SJCRH30 (cell line): ENCODE data around the gene CILP2. TPM values are rescaled to one million over a fixed set of nuclear protein-coding genes. Genes with fewer than 3 reads are reported as not detected.

ENCODE experiments used
- DNase-seq, 2 experiments: peaks; one replicate each; pipeline ENCODE4 v3.0.0-alpha.2; 2015 to 2020
- H3K27ac ChIP-seq: fragments of 250-450 bp; sonication (Bioruptor Pico); 2 replicates; pipeline ENCODE4 v1.5.1; 2020; ENCODE audit warnings: mild to moderate bottlenecking, moderate library complexity
- H3K27me3 ChIP-seq: fragments of 250-450 bp; sonication (Bioruptor Pico); 2 replicates; pipeline ENCODE4 v1.5.1; 2020; ENCODE audit warnings: mild to moderate bottlenecking, moderate library complexity
- H3K36me3 ChIP-seq: fragments of 250-450 bp; sonication (Bioruptor Pico); 2 replicates; pipeline ENCODE4 v1.5.1; 2020; ENCODE audit warnings: mild to moderate bottlenecking, moderate library complexity
- H3K4me1 ChIP-seq: fragments of 250-450 bp; sonication (Bioruptor Pico); 2 replicates; pipeline ENCODE4 v1.5.1; 2020; ENCODE audit warnings: mild to moderate bottlenecking, moderate library complexity
- H3K4me3 ChIP-seq: fragments of 250-450 bp; sonication (Bioruptor Pico); 2 replicates; pipeline ENCODE4 v1.5.1; 2020; ENCODE audit warnings: mild to moderate bottlenecking, moderate library complexity
- H3K9me3 ChIP-seq: fragments of 250-450 bp; sonication (Bioruptor Pico); replicated peaks from 2 replicates; pipeline ENCODE4 v1.5.1; 2020; ENCODE audit warnings: mild to moderate bottlenecking, moderate library complexity
- total RNA-seq: library from RNA; depleted of rRNA; stranded (reverse); fragments of >200 nt; shearing (Covaris generic); gene quantifications from 2 replicates; pipeline ENCODE4 v1.2.3, GENCODE V29; 2014

Gene CILP2
- total RNA-seq, 1 experiment from 2014 or later: 1.1 TPM

DNA sequence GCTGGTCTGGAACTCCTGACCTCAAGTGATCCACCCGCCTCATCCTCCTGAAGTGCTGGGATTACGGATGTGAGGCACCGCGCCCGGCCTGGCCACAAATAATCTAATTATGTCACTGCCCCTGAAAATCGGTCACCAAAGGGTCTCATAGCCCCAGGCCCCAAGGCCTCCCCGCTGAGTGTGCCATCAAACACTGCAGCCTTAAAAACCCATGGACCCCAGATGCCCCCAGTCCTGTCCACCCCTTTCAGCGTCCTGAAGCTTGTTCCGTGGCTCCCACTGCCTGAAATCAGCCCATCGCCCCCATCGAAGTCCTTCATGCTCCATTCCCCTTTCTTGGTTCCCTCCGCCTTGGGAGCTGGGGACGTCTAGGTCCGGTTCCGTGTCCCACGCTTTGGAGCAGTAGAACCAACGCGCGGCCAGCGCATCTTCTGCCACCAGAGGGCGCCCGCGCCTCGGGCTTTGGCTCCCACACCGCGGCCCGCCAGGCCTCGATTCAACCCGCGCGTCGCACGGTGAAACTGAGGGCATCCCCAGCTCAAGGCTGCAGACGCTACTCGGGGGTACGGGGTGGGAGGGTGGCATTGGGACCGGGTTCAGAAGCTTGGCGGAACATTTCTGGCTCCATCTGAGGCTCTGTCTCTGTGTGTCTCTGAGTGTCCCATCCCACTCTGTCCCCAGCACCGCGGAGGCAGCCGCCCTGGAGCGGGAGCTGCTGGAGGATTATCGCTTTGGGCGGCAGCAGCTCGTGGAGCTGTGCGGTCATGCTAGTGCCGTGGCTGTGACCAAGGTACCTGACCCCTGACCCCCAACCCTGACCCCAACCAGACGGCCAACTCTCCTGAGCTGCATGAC lies 5.9 kb upstream of the CILP2 start:
- Histone ChIP-seq H3K9me3 (no peaks in the 10 kb centered on the region), H3K27me3 (no peaks in the 10 kb centered on the region), H3K4me1 (no peaks in the 10 kb centered on the region), H3K36me3 (peaks cover 9% of the 10 kb centered on the region; the same call in 1 of the 2 replicates), H3K27ac (no peak overlapping the region), H3K4me3 (no peak overlapping the region)
- peak; percentile 46 to 65 for DNase-seq

DNA sequence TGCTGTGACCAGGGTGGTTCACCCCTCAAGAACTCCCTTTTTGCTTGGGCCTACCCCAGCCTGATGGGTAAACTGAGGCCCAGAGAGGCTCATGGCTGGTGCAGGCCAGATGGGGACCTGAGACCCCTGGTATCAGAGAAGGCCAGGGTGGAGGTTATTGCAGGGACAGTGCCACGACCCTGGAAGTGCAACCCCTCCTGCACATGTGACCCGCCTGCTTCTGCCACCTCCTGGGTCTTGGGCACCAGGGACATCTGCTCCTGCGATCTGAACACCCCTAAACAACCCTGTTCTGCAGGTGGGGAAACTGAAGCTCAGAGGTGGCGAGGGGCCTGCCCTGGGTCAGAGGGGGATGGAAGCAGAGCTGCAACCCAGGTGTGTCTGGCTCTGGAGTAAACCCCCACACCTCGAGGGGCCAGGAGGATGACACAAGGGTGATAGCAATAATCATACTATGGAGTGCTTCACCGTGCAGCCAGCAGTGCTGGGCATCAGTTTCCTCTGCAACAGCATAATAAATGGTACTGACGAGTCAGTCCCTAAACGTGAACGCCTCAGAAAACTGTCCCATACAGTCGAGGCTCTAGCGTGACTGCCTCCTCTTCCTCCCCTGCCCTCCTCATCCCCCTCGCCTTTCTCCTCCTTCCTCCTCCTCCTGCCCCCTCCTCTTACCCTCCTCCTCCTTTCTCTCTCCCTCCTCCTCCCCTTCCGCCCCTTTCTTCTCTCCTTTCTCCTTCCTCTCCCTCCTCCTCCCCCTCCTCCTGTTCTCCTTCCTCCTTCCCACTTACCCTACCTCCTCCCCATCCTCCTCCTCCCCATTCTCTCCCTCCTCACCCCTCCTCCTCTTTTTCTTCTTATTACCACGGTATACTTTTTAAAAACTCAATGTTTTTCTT lies 5.0 kb upstream of the CILP2 start:
- Histone ChIP-seq H3K4me1 (no peaks in the 10 kb centered on the region), H3K27ac (no peak overlapping the region), H3K9me3 (no peaks in the 10 kb centered on the region), H3K27me3 (no peaks in the 10 kb centered on the region), H3K4me3 (no peak overlapping the region), H3K36me3 (no peaks in the 10 kb centered on the region; the same call in 1 of the 2 replicates)
- DNase-seq: no peak

DNA sequence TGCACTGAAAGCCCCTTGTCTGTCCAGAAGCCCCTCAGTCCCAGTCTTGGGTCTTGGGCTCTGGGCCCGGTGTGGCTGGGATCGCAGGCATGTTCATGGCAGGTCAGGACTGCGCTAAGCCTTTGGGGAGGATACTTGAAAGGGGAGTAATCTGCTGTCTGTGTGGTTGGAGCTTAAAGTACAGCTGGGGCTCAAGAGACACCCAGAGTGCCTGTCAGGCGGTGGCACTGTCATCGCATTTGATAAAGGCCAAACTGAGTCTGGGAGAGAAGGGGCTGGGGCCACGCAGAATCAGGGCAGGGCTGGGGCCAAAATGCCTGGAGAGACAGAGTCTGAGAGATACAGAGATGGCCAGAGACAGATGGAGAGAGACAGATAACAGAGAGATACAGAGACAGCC lies 4.2 kb upstream of the CILP2 start:
- H3K27me3 ChIP-seq: no peaks in the 10 kb centered on the region
- DNase-seq: no peak
- H3K4me3 ChIP-seq: no peak overlapping the region
- no peaks in the 10 kb centered on the region for H3K9me3 ChIP-seq
- no peaks in the 10 kb centered on the region for H3K36me3 ChIP-seq
- peaks cover 5% of the 10 kb centered on the region; the same call in 1 of the 2 replicates for H3K4me1 ChIP-seq
- H3K27ac ChIP-seq: no peak overlapping the region

DNA sequence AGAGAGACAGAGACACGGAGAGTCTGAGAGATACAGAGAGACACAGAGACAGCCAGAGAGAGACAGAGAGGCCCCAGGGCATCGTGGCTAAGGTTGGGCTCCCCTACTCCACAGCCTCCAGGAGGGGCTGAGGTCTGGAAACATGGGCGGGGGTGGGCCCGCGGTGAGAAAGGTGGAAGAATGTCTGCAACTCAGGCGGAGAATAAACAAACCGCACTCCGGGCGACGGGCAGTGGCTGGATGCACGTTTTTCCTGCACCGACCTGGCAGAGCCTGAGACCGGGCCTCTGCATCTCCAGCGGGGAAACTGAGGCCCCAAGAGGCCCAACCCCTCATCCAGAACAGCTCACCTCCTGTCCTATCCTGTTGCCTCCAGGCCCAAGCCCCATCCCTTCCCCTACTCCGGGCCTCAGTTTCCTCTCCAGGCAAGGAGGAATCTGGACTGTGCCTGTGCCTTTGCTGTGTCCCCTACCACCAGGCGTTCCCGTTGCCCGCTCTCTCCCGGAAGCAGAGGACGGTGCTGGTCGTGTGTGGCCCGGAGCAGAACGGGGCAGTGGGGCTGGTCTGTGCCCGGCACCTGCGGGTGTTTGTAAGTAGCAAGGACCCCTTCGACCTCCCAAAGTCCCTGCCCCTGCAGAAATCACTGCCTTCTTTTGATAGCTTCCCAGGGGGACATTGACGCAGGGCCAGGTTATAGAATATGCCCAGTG lies 3.4 kb upstream of the CILP2 start:
- H3K27ac ChIP-seq: no peak overlapping the region
- no peaks in the 10 kb centered on the region for H3K9me3 ChIP-seq
- no peak for DNase-seq
- no peaks in the 10 kb centered on the region for H3K27me3 ChIP-seq
- peaks cover 5% of the 10 kb centered on the region; the same call in 1 of the 2 replicates for H3K4me1 ChIP-seq
- no peak overlapping the region for H3K4me3 ChIP-seq
- H3K36me3 ChIP-seq: no peaks in the 10 kb centered on the region

DNA sequence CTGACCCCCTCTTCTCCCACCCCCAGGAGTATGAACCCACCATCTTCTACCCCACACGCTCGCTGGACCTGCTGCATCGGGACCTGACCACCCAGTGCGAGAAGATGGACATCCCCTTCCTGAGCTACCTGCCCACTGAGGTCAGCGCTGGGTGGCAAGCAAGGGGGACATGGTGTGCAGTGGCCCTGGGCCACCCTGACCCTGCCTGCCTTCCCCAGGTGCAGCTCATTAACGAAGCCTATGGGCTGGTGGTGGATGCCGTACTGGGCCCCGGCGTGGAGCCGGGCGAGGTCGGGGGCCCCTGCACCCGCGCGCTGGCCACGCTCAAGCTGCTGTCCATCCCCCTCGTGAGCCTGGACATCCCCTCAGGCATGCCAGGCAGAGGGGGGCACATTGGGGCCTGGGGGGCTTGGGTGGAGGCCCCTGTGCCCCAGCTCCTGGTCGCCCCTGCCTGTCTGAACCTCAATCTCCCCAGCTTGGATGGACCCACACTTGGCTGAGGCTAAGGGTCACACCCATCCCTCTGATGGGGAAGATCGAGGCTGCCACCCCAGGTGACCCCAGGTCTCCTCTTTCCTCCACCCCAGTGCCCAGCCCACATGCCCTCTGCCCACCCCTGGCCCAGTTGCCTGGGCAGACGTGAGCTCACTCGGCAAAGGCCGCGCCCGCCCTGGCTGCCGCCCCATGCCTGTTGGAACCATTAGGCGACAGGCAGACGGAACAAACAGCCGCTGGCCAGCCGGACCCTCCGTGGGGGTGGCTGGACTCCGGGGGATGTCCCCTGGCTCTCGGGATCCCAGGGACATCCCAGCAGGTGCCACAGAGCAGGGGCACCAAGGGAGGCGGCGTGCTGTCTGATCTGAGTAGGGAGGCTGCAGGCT lies 2.5 kb upstream of the CILP2 start:
- H3K36me3 ChIP-seq: no peaks in the 10 kb centered on the region
- H3K9me3 ChIP-seq: no peaks in the 10 kb centered on the region
- H3K4me1 ChIP-seq: peaks cover 5% of the 10 kb centered on the region; the same call in 1 of the 2 replicates
- no peak overlapping the region for H3K27ac ChIP-seq
- H3K27me3 ChIP-seq: no peaks in the 10 kb centered on the region
- no peak overlapping the region for H3K4me3 ChIP-seq
- DNase-seq: no peak

DNA sequence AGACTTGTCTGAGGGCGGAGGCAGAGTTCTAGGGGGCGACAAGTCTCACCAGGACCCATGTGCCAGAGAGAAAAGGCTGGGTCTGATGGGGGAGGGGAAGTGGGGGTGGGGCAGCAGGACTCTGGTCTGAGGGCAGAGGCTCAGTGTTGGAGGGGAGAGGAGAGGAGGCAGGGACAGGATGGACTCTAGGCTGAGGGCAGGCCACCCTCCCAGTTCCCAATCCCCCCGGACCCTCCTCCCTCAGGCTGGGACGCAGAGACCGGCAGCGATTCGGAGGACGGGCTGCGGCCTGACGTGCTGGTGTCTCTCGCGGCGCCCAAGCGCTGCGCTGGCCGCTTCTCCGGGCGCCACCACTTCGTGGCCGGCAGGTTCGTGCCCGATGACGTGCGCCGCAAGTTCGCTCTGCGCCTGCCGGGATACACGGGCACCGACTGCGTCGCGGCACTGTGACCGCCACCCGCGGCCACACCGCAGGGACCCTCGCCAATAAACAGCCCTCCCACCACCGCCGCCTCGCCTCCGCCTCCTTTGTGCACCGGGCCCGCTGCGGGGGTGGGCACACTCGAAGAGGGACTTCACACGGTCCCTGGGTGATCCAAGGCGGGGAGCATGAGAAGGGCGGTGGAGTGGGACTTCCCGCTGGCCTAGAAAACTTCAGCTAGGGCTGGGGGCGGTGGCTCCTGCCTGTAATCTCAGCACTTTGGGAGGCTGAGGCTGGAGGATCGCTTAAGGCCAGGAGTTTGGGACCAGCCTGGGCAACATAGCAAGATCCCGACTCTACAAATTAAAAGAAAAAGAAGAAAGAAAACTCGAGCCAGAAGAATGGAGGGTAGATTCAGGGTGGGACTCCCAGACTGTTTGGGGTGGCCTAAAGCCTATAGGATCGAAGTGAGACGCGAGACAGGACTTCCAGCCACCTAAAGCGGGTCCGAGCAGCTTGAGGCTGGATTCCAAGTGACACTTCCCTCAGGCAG lies 703 bp upstream of the CILP2 start:
- H3K36me3 ChIP-seq: no peaks in the 10 kb centered on the region
- DNase-seq: no peak
- H3K4me1 ChIP-seq: peaks cover 5% of the 10 kb centered on the region; the same call in 1 of the 2 replicates
- no peak overlapping the region for H3K4me3 ChIP-seq
- no peaks in the 10 kb centered on the region for H3K9me3 ChIP-seq
- H3K27ac ChIP-seq: no peak overlapping the region
- H3K27me3 ChIP-seq: no peaks in the 10 kb centered on the region

DNA sequence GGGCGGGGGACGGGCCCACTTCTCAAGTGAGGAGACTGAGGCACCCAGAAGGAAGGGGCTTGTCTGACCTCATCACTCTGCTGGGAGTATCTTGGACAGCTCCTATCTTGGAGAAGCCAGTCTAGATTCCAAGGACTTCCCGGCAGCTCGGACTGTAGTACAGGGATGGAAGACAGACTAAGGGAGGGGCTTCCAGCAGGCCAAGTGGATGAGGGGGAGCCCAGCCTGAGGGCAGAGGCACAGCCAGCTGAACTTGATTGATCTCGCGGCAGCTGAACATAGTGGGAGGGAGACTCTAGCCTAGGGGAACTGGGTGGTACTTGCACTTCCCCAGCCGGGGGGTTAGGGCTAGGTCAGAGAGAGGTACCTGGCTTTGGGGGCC lies 711 bp downstream of the CILP2 start:
- no peak for DNase-seq
- peak overlapping the region; percentile 49 for H3K4me3 ChIP-seq

DNA sequence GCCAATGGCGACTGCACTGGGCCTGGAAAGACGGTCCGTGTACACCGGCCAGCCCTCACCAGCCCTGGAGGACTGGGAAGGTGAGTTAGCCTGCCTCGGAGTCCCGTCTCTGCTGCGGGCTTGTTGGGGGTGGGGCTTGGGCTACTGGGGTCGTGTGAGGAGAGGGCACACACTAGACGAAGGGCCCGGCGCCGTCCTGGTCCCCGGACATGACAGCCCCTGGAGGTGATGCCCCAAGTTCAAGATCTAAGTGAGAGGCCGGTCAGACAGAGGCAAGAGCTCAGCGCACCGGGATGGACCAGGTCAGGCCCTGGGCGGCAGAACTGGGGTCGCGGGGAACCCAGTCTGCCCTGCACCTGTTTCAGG lies 1.6 kb downstream of the CILP2 start:
- H3K4me3 ChIP-seq: no peak overlapping the region
- no peaks in the 10 kb centered on the region for H3K36me3 ChIP-seq
- no peaks in the 10 kb centered on the region for H3K9me3 ChIP-seq
- H3K4me1 ChIP-seq: peaks cover 5% of the 10 kb centered on the region; the same call in 1 of the 2 replicates
- H3K27ac ChIP-seq: no peak overlapping the region
- no peaks in the 10 kb centered on the region for H3K27me3 ChIP-seq
- no peak for DNase-seq

More for the DNA sequence above, 711 bp downstream of the CILP2 start:
- Histone ChIP-seq H3K9me3 (no peaks in the 10 kb centered on the region), H3K36me3 (no peaks in the 10 kb centered on the region), H3K27me3 (no peaks in the 10 kb centered on the region), H3K27ac (no peak overlapping the region), H3K4me1 (peaks cover 5% of the 10 kb centered on the region; the same call in 1 of the 2 replicates)

DNA sequence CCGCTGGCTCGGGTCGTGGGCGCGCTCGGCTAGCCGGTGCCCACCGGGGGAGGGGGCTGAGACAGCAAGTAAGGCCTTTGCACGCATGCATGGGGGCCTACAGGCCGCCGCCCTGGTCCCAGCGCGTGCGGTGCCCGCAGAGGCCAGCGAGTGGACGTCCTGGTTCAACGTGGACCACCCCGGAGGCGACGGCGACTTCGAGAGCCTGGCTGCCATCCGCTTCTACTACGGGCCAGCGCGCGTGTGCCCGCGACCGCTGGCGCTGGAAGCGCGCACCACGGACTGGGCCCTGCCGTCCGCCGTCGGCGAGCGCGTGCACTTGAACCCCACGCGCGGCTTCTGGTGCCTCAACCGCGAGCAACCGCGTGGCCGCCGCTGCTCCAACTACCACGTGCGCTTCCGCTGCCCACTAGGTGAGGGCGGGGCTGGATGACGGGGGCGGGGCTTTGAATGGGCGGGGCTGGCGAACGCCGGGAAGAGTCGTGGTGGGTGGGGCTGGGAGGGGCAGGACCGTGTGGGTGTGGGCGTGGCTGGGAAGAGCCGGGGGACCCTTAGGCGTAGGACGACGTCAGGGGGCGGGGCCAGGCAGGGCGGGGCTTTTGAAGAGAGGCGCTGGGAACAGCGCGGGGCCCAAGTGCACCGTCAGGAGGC lies 2.1 kb downstream of the CILP2 start:
- DNase-seq: no peak
- Histone ChIP-seq H3K27ac (no peak overlapping the region), H3K4me1 (peaks cover 5% of the 10 kb centered on the region; the same call in 1 of the 2 replicates), H3K9me3 (no peaks in the 10 kb centered on the region), H3K4me3 (no peak overlapping the region), H3K27me3 (no peaks in the 10 kb centered on the region), H3K36me3 (no peaks in the 10 kb centered on the region)

DNA sequence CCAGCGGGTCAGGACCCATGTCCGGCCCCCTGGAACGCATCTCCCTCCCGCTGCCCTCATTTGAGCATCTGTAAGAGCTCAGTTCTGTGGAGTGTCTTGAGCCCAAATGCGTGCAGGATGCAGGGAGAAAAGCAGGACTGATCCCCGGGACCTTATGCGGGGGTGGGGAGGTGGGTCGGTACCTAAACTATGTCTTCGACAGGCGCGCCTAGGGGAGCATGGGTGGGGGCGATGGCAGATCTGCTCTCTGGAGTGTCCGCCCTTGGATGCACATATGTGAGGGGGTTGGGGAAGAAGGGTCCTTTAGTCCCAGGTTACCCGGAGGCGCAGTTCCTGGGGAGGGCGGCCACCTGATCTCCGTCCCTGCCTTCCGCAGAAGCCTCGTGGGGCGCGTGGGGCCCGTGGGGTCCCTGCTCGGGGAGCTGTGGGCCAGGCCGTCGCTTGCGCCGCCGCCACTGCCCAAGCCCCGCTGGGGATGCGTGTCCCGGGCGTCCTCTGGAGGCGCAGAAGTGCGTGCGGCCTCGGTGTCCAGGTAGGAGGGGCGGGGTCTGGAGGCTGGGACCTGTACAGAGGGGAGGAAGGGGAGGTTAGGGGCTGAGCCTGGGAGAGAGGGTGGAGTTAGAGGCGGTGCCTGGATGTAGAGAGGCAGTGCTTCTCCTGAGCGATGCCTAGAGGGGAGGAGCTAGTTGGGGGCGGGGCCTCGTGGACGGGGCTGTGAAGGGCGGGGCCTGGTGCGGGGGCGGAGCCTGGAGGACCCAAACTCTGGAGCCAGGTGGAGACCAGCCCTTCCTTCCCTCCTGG lies 2.9 kb downstream of the CILP2 start:
- Histone ChIP-seq H3K36me3 (no peaks in the 10 kb centered on the region), H3K9me3 (no peaks in the 10 kb centered on the region), H3K4me1 (peaks cover 5% of the 10 kb centered on the region; the same call in 1 of the 2 replicates), H3K27ac (no peak overlapping the region), H3K4me3 (no peak overlapping the region), H3K27me3 (no peaks in the 10 kb centered on the region)
- DNase-seq: no peak

DNA sequence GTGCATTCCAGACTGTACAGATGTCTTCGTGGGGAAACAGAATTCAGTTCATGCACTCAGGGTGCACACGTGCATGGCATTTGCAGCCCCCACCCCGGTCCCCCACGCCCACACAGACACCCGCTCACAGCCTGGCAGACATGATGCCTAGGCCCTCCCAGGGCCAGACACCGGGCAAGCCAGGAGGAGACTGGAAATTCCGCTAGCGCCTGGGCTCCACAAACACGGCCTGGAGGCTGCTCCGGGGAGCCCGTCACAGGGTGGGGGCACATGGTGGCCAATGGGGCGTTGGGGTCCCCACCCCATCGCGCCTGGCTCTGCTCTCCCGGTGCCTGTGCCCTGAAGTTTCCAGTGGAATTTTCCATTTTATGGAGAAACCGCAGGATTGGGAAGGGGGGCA lies 3.6 kb downstream of the CILP2 start:
- no peaks in the 10 kb centered on the region for H3K9me3 ChIP-seq
- no peak overlapping the region for H3K4me3 ChIP-seq
- no peak overlapping the region for H3K27ac ChIP-seq
- H3K36me3 ChIP-seq: no peaks in the 10 kb centered on the region
- DNase-seq: no peak
- no peaks in the 10 kb centered on the region for H3K27me3 ChIP-seq
- peaks cover 5% of the 10 kb centered on the region; the same call in 1 of the 2 replicates for H3K4me1 ChIP-seq

DNA sequence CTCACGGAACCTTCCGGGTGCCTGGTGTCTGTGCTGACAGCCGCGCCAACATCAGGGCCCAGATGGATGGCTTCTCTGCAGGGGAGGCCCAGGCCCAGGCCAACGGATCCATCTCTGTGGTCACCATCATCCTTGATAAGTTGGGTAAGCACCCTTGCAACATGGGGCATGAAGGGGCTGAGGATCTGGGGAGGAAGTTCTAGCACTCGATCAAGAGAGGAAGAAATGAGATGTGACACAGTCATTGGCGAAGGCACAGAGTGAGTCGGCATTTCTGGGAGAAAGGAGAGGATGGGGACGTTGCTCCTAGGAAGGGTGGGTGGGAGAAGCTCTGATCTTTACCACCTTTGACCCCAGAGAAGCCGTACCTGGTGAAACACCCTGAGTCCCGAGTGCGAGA lies 4.4 kb downstream of the CILP2 start:
- no peaks in the 10 kb centered on the region for H3K9me3 ChIP-seq
- no peaks in the 10 kb centered on the region for H3K36me3 ChIP-seq
- H3K27ac ChIP-seq: no peak overlapping the region
- no peak for DNase-seq
- no peaks in the 10 kb centered on the region for H3K27me3 ChIP-seq
- peaks cover 5% of the 10 kb centered on the region; the same call in 1 of the 2 replicates for H3K4me1 ChIP-seq
- H3K4me3 ChIP-seq: no peak overlapping the region
